ENCODE results near the gene SRRM2. TPM values are rescaled to one million over a fixed set of nuclear protein-coding genes. Genes with fewer than 3 reads are reported as not detected.

The SRRM2 gene
- total RNA-seq, 2 experiments from 2014 or later, result 1,187 to 1,199 TPM

DNA sequence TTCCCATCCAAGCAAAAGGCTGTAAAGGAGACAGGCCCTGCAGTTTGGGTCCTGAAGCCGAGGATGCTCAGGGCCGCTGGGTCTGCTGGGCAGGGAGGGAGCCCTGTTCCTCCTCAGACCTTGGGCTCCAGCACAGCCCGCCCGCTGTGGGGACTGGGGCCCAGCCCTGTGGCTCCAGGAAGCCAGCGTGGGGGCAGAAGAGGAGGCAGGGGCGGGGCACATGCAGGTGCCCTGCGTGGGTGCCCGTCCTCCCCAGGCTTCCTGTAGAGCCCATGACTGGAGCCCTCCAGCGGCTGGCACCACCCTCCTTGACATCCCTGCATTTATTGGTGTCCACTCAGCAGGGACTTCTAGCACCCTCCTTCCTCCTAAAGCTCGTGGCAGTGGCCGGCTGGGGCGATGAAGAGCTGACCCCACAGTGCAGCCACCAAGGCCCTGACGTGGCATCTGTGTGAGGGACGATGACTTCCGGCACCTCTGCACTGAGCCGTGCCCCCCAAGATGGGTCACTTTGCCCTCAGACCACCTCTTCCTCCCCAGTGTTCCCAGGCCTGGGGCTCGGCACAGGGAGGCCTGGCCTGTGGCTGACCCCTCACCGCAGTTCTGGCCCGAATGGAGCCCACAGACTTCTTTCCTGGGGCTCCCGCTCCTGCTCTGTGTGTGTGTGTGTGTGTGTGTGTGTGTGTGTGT is 42.3 kb upstream of the SRRM2 start:
- no peaks in the 10 kb centered on the region for H3K4me1 Mint-ChIP-seq (ENCODE audit: low read depth)
- Histone ChIP-seq H3K27ac (ENCODE audit: low read depth in 1 of 2, low read length in 2 of 2) (no peak overlapping the region), H3K4me3 (ENCODE audit: low read length) (no peak overlapping the region), H3K4me1 (ENCODE audit: insufficient read depth, low read length) (peaks cover 2% of the 10 kb centered on the region), H3K9me3 (ENCODE audit: control insufficient read depth in 1 of 2, insufficient read depth in 1 of 2, low read length in 2 of 2) (peaks cover 0 to 8% of the 10 kb centered on the region in 2 experiments), H3K27me3 (ENCODE audit: control insufficient read depth in 1 of 2, insufficient read depth in 2 of 2, low read length in 2 of 2) (no peaks in the 10 kb centered on the region), H3K36me3 (ENCODE audit: insufficient read depth, low read length) (peaks cover 32% of the 10 kb centered on the region)
- ChIA-PET CTCF (no interaction called here), POLR2A (no interaction called here)
- no peak for DNase-seq
- H3K27me3 Mint-ChIP-seq, result no peaks in the 10 kb centered on the region
- ATAC-seq (ENCODE audit: poor library complexity), result no peak
- intact Hi-C loops (cut with DNase I, micrococcal nuclease), result no loop called here
- H3K36me3 Mint-ChIP-seq (ENCODE audit: low read depth), result peaks cover 11% of the 10 kb centered on the region
- H3K27ac Mint-ChIP-seq, result no peak overlapping the region
- TF ChIP-seq, protein P1, sequence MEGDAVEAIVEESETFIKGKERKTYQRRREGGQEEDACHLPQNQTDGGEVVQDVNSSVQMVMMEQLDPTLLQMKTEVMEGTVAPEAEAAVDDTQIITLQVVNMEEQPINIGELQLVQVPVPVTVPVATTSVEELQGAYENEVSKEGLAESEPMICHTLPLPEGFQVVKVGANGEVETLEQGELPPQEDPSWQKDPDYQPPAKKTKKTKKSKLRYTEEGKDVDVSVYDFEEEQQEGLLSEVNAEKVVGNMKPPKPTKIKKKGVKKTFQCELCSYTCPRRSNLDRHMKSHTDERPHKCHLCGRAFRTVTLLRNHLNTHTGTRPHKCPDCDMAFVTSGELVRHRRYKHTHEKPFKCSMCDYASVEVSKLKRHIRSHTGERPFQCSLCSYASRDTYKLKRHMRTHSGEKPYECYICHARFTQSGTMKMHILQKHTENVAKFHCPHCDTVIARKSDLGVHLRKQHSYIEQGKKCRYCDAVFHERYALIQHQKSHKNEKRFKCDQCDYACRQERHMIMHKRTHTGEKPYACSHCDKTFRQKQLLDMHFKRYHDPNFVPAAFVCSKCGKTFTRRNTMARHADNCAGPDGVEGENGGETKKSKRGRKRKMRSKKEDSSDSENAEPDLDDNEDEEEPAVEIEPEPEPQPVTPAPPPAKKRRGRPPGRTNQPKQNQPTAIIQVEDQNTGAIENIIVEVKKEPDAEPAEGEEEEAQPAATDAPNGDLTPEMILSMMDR (IDR thresholded peaks at IDR 0.05), result no peak
- no peak overlapping the region for H3K4me3 Mint-ChIP-seq
- H3K9me3 Mint-ChIP-seq, result no peaks in the 10 kb centered on the region

DNA sequence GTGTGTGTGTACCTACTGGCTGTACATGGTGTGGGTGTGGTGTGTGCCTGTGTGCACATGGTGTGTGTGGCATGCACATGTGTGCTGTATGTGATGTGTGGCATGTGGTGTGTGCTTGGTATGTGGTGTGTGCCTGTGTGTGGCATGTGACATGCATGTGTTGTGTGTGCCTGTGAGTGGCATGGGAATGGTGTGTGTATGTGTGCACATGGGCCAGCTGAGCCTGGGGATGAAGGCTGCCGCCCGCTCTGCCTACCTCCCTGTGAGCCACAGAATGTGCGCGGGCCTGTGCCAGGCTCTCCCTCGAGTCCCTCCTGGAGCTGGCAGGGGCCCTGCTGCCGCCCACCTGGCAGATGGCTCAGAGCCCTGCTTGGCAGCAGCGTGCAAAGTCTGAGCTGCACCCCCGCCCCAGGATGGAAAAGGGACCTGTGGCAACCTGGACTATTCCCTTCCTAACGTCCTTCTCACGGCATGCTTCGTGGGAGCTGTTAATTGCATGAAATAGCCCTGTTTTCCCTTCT is 41.7 kb upstream of the SRRM2 start:
- H3K27ac ChIP-seq (ENCODE audit: low read depth in 1 of 2, low read length in 2 of 2), result no peak overlapping the region
- Mint-ChIP-seq H3K4me1 (ENCODE audit: low read depth) (no peaks in the 10 kb centered on the region), H3K27me3 (no peaks in the 10 kb centered on the region), H3K4me3 (no peak overlapping the region), H3K9me3 (no peaks in the 10 kb centered on the region), H3K27ac (no peak overlapping the region), H3K36me3 (ENCODE audit: low read depth) (peaks cover 11% of the 10 kb centered on the region)
- ATAC-seq (ENCODE audit: poor library complexity) (no peak), DNase-seq (no peak)
- H3K36me3 ChIP-seq (ENCODE audit: insufficient read depth, low read length), result peaks cover 26% of the 10 kb centered on the region
- H3K9me3 ChIP-seq (ENCODE audit: control insufficient read depth in 1 of 2, insufficient read depth in 1 of 2, low read length in 2 of 2), result peaks cover 0 to 8% of the 10 kb centered on the region in 2 experiments
- no peaks in the 10 kb centered on the region for H3K27me3 ChIP-seq (ENCODE audit: control insufficient read depth in 1 of 2, insufficient read depth in 2 of 2, low read length in 2 of 2)
- CTCF ChIA-PET, result no interaction called here
- POLR2A ChIA-PET, result no interaction called here
- intact Hi-C loops (cut with DNase I, micrococcal nuclease), result no loop called here
- peaks cover 8% of the 10 kb centered on the region for H3K4me1 ChIP-seq (ENCODE audit: insufficient read depth, low read length)
- H3K4me3 ChIP-seq (ENCODE audit: low read length), result no peak overlapping the region
- TF ChIP-seq, protein P1 (IDR thresholded peaks at IDR 0.05), result no peak

DNA sequence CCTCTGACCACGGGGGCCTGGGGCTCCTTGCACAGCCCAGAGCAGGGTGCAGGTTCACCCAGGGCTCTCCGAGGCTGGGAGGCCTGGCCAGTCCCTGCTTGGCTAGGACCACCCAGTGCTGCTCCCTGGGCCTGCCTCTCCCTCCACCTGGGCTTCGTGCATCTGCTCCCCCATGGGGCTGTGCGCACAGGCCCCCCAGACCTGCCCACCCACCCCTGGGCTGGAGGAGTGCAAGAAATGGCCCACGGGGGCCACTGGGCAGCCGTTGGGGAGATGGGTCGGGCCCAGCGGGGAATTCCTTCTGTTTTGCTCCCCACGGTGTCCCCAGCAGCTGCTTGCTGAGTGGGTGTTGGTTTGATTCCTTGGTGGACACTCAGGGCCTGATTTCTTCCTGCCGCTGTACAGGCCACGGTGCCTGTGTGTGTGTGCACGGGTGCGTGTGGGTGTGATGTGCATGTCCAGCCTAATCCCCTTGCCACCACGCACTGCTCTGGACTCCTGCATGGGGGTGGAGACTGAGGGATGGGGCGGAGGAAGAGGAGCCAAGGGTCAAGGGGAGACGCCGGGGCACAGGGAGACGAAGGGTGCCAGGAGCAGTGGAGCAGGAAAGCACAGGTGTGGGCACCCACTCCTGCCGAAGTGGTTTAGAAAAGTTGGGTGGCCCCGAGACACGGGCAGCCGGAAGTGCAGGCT is 40.9 kb upstream of the SRRM2 start:
- CTCF ChIA-PET, result no interaction called here
- ATAC-seq (ENCODE audit: poor library complexity) (no peak), DNase-seq (no peak)
- H3K27me3 ChIP-seq (ENCODE audit: control insufficient read depth in 1 of 2, insufficient read depth in 2 of 2, low read length in 2 of 2), result no peaks in the 10 kb centered on the region
- H3K27ac ChIP-seq (ENCODE audit: low read depth in 1 of 2, low read length in 2 of 2), result no peak overlapping the region
- H3K4me3 ChIP-seq (ENCODE audit: low read length), result no peak overlapping the region
- POLR2A ChIA-PET, result no interaction called here
- peaks cover 20% of the 10 kb centered on the region for H3K36me3 ChIP-seq (ENCODE audit: insufficient read depth, low read length)
- intact Hi-C loops (cut with DNase I, micrococcal nuclease), result no loop called here
- Mint-ChIP-seq H3K4me3 (no peak overlapping the region), H3K4me1 (ENCODE audit: low read depth) (no peaks in the 10 kb centered on the region), H3K27ac (no peak overlapping the region), H3K9me3 (no peaks in the 10 kb centered on the region), H3K27me3 (no peaks in the 10 kb centered on the region), H3K36me3 (ENCODE audit: low read depth) (peaks cover 11% of the 10 kb centered on the region)
- H3K9me3 ChIP-seq (ENCODE audit: control insufficient read depth in 1 of 2, insufficient read depth in 1 of 2, low read length in 2 of 2), result peaks cover 0 to 8% of the 10 kb centered on the region in 2 experiments
- peaks cover 12% of the 10 kb centered on the region for H3K4me1 ChIP-seq (ENCODE audit: insufficient read depth, low read length)
- TF ChIP-seq, protein P1 (IDR thresholded peaks at IDR 0.05), result no peak
